Activated B cell treated with CpG ODN at 0.5 μM for 24 hours (primary cell): ENCODE results near the gene SLITRK1. TPM values are rescaled to one million over a fixed set of nuclear protein-coding genes. Genes with fewer than 3 reads are reported as not detected.

Experiments
- ATAC-seq: fragments of 200-7000 bp; cut with Tn5 transposase; one replicate; pipeline ENCODE4 v1.10.0; 2021; ENCODE audit warnings: low read depth, mild to moderate bottlenecking, moderate library complexity
- CTCF ChIA-PET: fragments of 350-600 bp; sonication (Branson Sonifier 250); formaldehyde crosslinking; loops from one replicate; lab custom pipeline; 2021; ENCODE audit warnings: antibody characterized with exemption; lab: Charles Lee
- POLR2A ChIA-PET: fragments of 350-600 bp; sonication (Branson Sonifier 250); formaldehyde crosslinking; loops from one replicate; lab custom pipeline; 2021; ENCODE audit warnings: antibody characterized with exemption; lab: Charles Lee
- DNase-seq: peaks from one replicate; pipeline ENCODE4 v3.0.0; 2022
- H3K27ac Mint-ChIP-seq: one replicate; pipeline ENCODE4 v1.8.0; 2020; ENCODE audit warnings: mixed read lengths
- H3K27me3 Mint-ChIP-seq: one replicate; pipeline ENCODE4 v1.8.0; 2021; ENCODE audit warnings: mixed read lengths
- H3K36me3 Mint-ChIP-seq: one replicate; pipeline ENCODE4 v1.8.0; 2021; ENCODE audit warnings: low read depth, mixed read lengths
- H3K4me1 Mint-ChIP-seq: one replicate; pipeline ENCODE4 v1.8.0; 2021; ENCODE audit warnings: mixed read lengths
- H3K4me3 Mint-ChIP-seq: one replicate; pipeline ENCODE4 v1.8.0; 2020; ENCODE audit warnings: mild to moderate bottlenecking, mixed read lengths
- H3K9me3 Mint-ChIP-seq: one replicate; pipeline ENCODE4 v1.8.0; 2020; ENCODE audit warnings: mixed read lengths
- intact Hi-C: fragments of 100-400 bp; cut with micrococcal nuclease; formaldehyde crosslinking; loops from one replicate; pipeline ENCODE4 v1.15.1; 2024
- total RNA-seq: library from RNA; stranded (reverse); gene quantifications from 2 replicates; pipeline ENCODE4 v1.2.3, GENCODE V29; 2022
- TF ChIP-seq, protein P1 (sequence below): fragments of 200-600 bp; IDR thresholded peaks from one replicate; pipeline ENCODE4 v1.8.0; 2022; ENCODE audit warnings: antibody characterized with exemption, mild to moderate bottlenecking

The SLITRK1 gene
- total RNA-seq, 1 donor from 2014 or later = not detected

DNA sequence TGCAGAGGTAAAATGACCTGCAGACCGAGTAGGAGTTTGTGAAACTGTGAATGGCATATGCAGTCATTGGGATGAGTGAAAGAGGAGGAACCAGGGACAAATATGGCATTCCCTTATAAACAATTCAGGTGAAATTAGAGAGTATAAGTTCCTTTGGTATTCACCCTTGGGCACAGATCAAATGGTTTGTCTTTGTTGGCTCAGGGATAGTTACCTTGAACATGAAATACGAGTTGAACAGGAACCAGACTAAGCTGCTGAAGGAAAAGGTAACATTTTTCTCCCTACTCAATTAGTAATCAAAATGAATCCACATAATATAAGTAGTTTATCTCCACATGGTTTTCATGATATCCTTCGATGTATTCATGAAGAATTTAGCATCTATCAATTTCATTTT is 50.5 kb downstream of the SLITRK1 start:
- Mint-ChIP-seq H3K4me3 (no peak overlapping the region), H3K4me1 (no peaks in the 10 kb centered on the region), H3K27me3 (no peaks in the 10 kb centered on the region), H3K27ac (no peak overlapping the region), H3K9me3 (peaks cover 5% of the 10 kb centered on the region), H3K36me3 (no peaks in the 10 kb centered on the region)
- ATAC-seq = no peak
- POLR2A ChIA-PET = no interaction called here
- DNase-seq = no peak
- CTCF ChIA-PET = no interaction called here
- TF ChIP-seq, protein P1, sequence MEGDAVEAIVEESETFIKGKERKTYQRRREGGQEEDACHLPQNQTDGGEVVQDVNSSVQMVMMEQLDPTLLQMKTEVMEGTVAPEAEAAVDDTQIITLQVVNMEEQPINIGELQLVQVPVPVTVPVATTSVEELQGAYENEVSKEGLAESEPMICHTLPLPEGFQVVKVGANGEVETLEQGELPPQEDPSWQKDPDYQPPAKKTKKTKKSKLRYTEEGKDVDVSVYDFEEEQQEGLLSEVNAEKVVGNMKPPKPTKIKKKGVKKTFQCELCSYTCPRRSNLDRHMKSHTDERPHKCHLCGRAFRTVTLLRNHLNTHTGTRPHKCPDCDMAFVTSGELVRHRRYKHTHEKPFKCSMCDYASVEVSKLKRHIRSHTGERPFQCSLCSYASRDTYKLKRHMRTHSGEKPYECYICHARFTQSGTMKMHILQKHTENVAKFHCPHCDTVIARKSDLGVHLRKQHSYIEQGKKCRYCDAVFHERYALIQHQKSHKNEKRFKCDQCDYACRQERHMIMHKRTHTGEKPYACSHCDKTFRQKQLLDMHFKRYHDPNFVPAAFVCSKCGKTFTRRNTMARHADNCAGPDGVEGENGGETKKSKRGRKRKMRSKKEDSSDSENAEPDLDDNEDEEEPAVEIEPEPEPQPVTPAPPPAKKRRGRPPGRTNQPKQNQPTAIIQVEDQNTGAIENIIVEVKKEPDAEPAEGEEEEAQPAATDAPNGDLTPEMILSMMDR = no peak
- intact Hi-C loops = no loop called here

DNA sequence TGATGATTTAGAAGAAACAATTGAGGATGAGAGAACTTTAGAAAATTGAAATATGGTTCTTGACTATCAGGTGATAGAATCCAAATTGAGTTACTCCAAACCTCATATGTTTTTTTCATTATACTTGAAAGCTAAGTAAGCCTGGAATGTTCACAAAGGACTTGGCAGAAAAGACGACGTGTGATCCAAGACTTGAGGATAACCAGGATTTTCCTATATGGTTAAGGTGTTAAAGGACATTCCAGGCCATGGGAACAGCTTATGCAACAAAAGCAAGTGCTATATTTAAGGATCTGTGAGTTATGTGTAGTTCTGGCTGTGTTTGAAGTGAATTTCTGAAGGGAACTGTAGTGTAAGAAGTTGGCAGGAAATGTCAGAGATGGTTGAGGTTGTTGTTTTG is 52.5 kb downstream of the SLITRK1 start:
- CTCF ChIA-PET = no interaction called here
- Mint-ChIP-seq H3K4me3 (no peak overlapping the region), H3K27ac (no peak overlapping the region), H3K27me3 (no peaks in the 10 kb centered on the region), H3K36me3 (no peaks in the 10 kb centered on the region), H3K4me1 (no peaks in the 10 kb centered on the region), H3K9me3 (peaks cover 4% of the 10 kb centered on the region)
- ATAC-seq (no peak), DNase-seq (no peak)
- TF ChIP-seq, protein P1 = no peak
- POLR2A ChIA-PET = no interaction called here
- intact Hi-C loops = no loop called here

DNA sequence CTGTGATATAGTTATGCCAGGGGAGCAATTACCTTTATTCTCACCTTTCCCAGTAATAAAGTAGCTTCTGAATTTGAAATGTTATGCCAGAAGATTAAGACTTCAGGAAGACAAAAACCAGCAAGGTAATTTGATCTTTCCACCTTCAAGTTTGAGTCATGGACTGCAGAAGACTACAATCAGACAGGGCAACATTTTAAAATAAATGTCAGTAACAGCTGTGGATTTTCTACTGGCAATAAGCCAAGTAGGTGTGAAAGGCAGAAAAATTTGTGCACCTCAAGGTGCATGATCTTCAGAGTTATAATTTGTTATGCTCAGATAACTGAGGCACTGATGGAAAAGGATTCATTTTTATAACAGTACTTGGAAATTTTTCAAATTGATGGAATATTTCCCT is 54.9 kb downstream of the SLITRK1 start:
- TF ChIP-seq, protein P1 = no peak
- CTCF ChIA-PET = no interaction called here
- POLR2A ChIA-PET = no interaction called here
- Mint-ChIP-seq H3K27ac (no peak overlapping the region), H3K36me3 (no peaks in the 10 kb centered on the region), H3K27me3 (no peaks in the 10 kb centered on the region), H3K9me3 (peaks cover 4% of the 10 kb centered on the region), H3K4me3 (no peak overlapping the region), H3K4me1 (no peaks in the 10 kb centered on the region)
- intact Hi-C loops = no loop called here
- ATAC-seq (no peak), DNase-seq (no peak)
